Dermis blood vessel endothelial cell (primary cell): ENCODE data around the gene ARMC10. TPM values are rescaled to one million over a fixed set of nuclear protein-coding genes. Genes with fewer than 3 reads are reported as not detected.
"Not testable (repeated sequence)": the region's sequence is repeated elsewhere in the genome, so short reads cannot be mapped to it uniquely, and the experiment has no call there.

Experiments
- DNase-seq: peaks from one replicate; pipeline ENCODE4 v3.0.0; 2010
- total RNA-seq: library from RNA; depleted of rRNA; stranded (reverse); fragments of >200 nt; gene quantifications from 2 replicates; pipeline ENCODE4 v1.2.3, GENCODE V29; 2014

Gene ARMC10
- total RNA-seq, 1 donor from 2014 or later, result 36.8 TPM

DNA sequence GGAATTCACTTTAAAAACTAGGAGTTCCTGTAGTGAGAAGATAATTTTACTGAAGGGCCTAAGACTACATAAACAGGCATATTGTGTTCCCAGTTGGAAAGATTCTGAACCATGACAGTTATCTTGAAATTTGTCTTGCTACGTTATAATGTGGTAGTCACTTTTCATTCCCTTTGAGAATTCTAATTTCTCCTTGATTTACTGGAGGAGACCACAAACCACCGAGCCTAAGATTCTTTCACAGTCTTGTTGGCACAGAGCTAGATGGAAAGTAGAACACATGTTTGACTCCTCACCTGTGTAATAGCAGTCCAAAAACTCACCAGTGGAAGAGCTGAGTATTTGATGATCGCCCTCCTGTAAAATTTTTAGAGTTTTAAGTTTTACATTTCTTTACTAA lies 4.9 kb downstream of the ARMC10 start:
- DNase-seq, result no peak

- no peak for DNase-seq
These were observed 6.0 kb downstream of the ARMC10 start for GRCh38 chr7:103080923-103081322.

DNA sequence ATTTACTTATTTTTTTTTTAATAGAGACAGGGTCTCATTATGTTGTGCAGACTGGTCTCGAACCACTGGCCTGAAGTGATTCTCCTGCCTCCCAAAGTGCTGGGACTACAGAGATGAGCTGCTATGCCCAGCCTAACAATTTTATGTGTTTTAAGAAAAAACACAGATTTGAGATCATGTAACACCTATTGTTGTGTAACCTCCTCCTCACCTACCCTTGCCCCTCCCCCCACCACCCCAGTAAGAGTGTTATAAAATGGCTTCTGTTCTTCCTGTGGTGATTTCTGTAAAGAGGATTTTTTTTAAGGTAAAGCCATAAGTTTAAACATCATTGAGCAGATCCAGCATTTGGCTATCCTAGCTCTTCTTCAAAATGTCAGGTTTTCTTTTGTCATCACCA lies 7.6 kb downstream of the ARMC10 start:
- DNase-seq, result no peak

DNA sequence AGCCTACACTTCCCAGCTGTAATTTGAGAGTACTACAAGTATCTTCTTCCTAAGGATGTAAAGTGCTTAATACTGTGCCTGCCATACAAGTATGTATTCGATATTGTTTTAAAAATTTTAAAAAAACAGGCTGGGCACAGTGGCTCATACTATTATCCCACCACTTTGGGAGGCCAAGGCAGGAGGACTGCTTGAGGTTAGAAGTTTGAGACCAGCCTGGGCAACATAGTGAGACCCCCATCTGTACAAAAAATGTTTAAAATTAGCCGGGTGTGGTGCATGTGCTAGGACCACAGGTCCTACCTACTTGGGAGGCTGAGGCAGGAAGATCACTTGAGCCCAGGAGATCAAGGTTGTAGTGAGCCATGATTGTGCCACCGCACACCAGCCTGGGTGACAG lies 8.3 kb downstream of the ARMC10 start:
- DNase-seq, result no peak

DNA sequence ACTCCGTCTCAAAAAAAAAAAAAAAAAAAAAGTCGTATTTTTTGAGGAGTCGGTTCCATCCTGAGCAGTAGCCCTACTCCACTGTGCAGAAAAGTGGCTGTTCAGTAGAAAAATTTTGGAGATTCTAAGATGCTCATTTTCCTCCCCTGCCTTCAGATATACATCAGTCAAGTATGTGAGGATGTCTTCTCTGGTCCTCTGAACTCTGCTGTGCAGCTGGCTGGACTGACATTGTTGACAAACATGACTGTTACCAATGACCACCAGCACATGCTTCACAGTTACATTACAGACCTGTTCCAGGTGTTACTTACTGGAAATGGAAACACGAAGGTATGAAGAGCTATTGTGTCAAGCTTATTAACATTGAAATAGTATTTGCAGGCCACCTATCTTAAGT lies 17.4 kb downstream of the ARMC10 start:
- DNase-seq, result not testable (repeated sequence)

DNA sequence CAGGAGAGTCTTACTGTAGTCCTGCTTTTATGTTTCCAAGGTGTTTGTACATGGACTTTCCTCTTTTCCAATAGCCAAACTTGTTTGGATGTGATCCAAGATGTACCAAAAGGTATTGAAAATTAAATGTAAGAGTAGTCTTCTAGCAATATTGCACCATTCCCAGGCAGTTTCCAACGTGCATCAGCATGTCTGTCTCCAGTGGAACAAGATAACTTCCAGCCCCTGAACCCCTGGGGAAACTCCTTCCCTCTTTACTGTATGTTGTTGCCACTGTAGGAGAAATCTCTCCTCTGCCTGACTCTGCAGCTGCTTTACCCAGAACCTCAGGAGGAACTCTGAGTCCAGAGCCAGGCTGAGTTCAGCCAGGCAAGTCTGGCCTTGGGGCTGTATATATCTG lies 18.5 kb downstream of the ARMC10 start:
- DNase-seq, result no peak

DNA sequence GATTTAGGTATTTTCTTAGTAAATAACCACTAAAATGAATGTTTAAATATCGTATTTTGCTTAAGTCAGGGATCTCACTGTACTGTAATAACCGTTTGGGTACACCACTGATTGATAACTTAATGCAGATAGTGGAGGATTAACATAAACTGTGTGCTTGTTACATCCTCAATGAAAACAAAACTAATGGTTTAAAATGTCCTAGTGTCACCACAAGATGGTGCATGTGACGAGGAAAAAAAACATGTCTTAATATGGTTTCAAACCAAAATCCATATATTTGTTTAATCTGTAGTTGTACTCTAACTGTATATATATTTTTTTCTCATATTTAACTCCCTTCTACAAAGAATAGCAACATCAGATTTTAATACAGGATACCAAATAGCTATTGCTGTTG lies 19.2 kb downstream of the ARMC10 start:
- no peak for DNase-seq

GRCh38 chr7:103095558-103095957 lies 20.6 kb downstream of the ARMC10 start:
- not testable (repeated sequence) for DNase-seq

- no peak for DNase-seq
These were observed 22.1 kb downstream of the ARMC10 start for GRCh38 chr7:103097041-103097440.

DNA sequence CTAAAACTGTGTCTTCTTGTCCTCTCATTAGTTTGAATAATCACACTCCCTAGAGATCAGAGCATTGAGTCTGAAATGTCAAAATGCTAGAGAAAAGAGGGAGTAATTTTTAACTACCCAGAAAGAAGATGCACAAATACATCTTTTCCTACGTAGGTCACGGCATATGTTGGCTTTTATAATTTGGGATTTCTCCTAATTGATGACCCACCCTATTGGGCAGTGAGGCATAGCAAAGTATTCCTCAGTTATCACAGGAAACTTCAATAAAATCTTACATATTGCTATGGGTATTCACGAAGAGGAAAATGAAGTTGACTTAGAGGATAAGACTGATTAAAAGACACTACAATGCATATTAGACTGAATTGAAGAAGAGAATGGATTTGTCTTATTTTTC lies 25.4 kb downstream of the ARMC10 start:
- DNase-seq, result no peak

DNA sequence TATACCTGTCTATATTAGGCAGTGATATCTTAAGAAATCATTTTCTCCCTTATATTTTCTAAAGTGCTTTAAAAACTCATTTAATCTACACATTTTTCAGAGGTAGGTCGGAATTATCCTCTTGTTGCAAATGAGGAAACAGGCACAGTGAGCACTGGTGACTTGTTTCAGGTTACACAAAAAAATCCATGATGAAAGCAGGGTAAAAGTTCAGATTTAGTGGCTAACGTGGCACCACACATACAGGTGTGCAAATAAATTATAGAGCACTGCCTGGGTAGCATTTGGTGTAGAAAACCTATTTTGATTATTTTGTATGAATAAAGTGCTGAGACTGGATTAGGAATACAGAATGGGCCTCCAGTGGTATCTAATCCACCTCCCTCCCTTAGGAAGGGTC lies 26.6 kb downstream of the ARMC10 start:
- DNase-seq, result no peak

GRCh38 chr7:103106005-103106702 lies 31.2 kb downstream of the ARMC10 start:
- DNase-seq, result no peak

GRCh38 chr7:103106703-103107070 lies 31.7 kb downstream of the ARMC10 start:
- not testable (repeated sequence) for DNase-seq

GRCh38 chr7:103113164-103113563 lies 38.2 kb downstream of the ARMC10 start:
- DNase-seq, result peak; percentile 20

- DNase-seq, result no peak
These were observed 39.7 kb downstream of the ARMC10 start for GRCh38 chr7:103114576-103115008.

DNA sequence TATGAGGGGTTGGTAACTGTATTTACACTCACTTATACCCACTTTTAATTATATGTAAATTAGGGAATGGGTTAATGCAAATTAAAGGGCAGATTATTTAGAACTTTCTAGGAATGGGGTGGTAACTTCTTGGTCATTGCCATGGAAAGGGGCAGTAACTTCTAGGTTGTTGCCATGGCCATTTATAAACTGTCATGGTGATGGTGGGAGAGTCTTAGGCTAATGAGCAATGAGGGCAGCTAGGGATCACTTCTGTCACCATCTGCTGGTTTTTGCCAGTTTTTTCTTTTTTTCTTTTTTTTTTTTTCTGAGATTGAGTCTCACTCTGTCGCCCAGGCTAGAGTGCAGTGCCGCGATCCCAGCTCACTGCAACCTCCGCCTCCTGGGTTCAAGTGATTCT lies 40.8 kb downstream of the ARMC10 start:
- no peak for DNase-seq

DNA sequence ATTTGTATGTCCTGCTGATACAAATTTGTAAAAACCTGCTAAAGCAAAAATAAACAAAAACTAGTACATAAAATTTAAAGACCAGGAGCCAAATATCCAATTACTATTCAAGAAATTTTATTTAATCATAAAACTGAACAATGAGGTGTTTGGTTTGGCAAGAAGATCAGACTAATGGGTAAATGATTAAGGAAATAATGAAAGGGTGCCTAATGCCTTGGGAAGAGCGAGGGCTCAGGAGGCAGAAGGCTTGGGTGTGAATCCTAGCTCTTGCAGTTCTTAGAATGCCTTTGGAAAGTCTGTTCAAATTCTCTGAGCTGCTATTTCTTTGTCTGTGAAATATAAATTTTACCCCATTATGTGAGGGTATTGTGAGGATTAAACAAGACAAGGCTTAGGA lies 41.6 kb downstream of the ARMC10 start:
- DNase-seq, result no peak

GRCh38 chr7:103116991-103117390 lies 42.1 kb downstream of the ARMC10 start:
- no peak for DNase-seq

- DNase-seq, result no peak
These were observed 42.5 kb downstream of the ARMC10 start for GRCh38 chr7:103117465-103117864.

- no peak for DNase-seq
These were observed 44.9 kb downstream of the ARMC10 start for GRCh38 chr7:103119791-103120291.

GRCh38 chr7:103120362-103120761 lies 45.4 kb downstream of the ARMC10 start:
- DNase-seq, result no peak

- no peak for DNase-seq
These were observed 46.7 kb downstream of the ARMC10 start for GRCh38 chr7:103121641-103122040.

- no peak for DNase-seq
These were observed 48.6 kb downstream of the ARMC10 start for GRCh38 chr7:103123529-103123928.

DNA sequence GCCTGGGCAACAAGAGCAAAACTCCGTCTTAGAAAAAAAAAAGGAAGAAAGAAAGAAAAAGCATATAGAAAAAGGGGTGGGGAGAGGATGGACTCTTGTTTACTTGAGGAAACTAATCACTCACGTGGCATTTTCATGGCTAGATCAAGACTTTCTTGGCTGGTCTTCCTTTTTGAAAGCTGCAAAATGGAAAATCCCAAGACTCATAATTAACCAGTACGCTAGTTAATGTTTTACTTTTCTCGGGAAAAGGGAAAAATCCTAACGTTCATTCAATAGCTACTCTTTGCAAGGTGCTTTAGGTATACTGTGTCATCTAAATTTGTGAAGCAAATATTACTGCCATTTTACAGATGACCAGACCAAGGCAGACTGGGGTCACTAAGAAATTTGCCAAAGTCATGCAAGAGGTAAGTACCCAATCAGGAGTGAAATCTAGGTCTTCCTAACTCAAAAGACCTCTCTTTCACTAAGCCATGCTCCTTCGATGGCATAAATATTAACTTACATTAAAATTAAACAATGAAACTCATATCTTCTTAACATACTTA lies 49.6 kb downstream of the ARMC10 start:
- DNase-seq, result no peak

DNA sequence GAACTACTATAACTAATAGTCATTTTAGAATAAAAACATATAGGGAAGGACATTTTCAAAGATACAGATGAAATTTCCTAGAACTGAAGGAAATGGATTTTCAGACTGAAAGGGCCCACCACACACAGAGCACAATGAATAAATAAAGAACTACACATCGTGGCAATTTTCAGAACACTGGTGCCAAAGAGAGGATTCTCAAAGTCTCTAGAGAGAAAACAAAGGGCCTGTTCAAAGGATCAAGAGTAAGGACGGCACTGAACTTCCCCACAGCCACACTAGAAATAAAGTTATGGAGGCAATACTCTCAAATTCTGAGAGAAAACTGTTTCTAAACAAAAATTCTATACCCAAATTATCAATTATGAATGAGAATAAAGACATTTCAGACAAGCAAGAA lies 52.1 kb downstream of the ARMC10 start:
- DNase-seq, result no peak
